ENCODE results near the gene NOS3. TPM values are rescaled to one million over a fixed set of nuclear protein-coding genes. Genes with fewer than 3 reads are reported as not detected.
A peak's percentile ranks its signal among the peaks of the same experiment; 100 is the strongest.
"Not testable (repeated sequence)": the region's sequence is repeated elsewhere in the genome, so short reads cannot be mapped to it uniquely, and the experiment has no call there.

Gene NOS3
- total RNA-seq, 2 experiments from 2014 or later = 5.4 to 6.2 TPM

DNA sequence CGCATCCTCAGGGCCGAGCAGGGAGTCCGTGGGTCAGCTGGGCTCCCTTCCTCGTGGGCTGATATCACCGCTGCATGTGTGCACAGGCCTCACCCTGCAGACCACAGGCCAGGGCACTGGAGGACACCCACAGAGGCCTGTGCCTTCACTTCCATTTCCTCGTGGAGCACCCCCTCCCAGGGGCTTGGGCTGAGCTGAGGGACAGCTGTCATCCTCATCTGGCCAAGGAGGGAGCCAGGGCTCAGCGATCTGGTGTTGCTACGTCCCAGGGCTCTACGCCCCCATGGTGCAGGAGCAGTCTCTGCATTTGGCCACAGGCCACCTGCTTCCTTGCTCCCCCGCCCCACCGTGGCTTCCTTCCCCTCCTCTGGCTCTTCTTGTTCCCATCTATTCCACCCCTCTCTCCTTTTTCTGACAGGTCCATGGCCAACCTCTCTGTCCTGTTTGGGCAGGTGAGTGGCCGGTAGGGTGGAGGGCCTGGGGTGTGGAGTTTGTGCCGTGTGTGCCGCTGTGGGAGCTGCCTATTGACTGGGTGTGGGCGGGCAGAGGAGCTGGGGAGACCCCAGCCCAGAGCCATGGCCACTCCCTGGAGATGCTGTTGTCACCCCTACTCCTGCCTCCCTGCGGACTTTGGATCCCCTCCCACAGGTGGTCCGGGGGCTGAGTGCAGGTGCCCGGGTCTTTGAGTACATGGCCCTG, 49.2 kb downstream of the NOS3 start:
- peaks cover 7% of the 10 kb centered on the region for H3K36me3 Mint-ChIP-seq (ENCODE audit: low read depth)
- H3K27me3 Mint-ChIP-seq = no peaks in the 10 kb centered on the region
- no peaks in the 10 kb centered on the region for H3K9me3 Mint-ChIP-seq
- no peak for DNase-seq
- H3K4me1 Mint-ChIP-seq (ENCODE audit: low read depth) = peaks cover 20% of the 10 kb centered on the region
- intact Hi-C loops (cut with micrococcal nuclease) = no loop called here
- TF ChIP-seq, protein P1, sequence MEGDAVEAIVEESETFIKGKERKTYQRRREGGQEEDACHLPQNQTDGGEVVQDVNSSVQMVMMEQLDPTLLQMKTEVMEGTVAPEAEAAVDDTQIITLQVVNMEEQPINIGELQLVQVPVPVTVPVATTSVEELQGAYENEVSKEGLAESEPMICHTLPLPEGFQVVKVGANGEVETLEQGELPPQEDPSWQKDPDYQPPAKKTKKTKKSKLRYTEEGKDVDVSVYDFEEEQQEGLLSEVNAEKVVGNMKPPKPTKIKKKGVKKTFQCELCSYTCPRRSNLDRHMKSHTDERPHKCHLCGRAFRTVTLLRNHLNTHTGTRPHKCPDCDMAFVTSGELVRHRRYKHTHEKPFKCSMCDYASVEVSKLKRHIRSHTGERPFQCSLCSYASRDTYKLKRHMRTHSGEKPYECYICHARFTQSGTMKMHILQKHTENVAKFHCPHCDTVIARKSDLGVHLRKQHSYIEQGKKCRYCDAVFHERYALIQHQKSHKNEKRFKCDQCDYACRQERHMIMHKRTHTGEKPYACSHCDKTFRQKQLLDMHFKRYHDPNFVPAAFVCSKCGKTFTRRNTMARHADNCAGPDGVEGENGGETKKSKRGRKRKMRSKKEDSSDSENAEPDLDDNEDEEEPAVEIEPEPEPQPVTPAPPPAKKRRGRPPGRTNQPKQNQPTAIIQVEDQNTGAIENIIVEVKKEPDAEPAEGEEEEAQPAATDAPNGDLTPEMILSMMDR (IDR thresholded peaks at IDR 0.05) = no peak
- POLR2A ChIA-PET = interaction anchor here (1.3 to 1.7 kb wide), 3 partner anchors 11 to 14 kb away, joined by 4 read pairs; partner anchors contain the start of gene ABCB8
- CTCF ChIA-PET = interaction anchor here (1.3 to 2.3 kb wide), 3 partner anchors 20 to 142 kb away, joined by 3 to 9 read pairs (median 5); no protein-coding TSS in a partner anchor
- ATAC-seq = no peak
- no peak overlapping the region for H3K4me3 Mint-ChIP-seq
- peak overlapping the region; percentile 89 for H3K27ac Mint-ChIP-seq

DNA sequence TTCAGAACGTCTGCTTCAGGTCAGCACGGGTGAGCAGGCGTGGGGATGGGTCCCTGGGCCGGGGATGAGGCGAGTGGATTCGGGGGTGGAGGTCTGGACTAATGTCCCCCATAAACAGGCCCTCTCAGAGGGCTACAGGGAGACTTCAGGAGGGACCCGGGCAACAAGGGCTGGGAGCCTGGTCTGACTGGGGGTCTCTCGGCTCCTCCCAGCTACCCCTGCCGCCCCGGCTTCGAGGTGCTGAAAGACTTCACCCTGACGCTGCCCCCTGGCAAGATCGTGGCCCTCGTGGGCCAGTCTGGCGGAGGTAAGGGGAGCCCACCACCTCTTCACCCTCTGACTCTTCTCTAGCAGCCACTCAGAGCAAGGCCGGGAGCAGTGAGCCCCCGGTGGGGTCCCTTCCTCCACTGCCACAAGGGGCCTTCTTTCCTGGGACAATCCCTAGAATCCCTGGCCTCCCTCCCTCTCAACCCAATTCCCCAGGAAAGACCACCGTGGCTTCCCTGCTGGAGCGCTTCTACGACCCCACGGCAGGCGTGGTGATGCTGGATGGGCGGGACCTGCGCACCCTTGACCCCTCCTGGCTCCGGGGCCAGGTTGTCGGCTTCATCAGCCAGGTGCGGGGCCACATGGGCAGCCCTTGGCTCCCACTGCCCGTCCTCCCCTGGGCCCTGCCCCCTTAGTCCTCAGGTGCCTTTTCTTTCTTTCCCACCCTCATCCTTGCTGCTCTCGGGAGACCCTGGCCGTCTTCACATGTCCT, 50.0 kb downstream of the NOS3 start:
- H3K27ac Mint-ChIP-seq = no peak overlapping the region
- intact Hi-C loops (cut with micrococcal nuclease) = no loop called here
- peaks cover 20% of the 10 kb centered on the region for H3K4me1 Mint-ChIP-seq (ENCODE audit: low read depth)
- TF ChIP-seq, protein P1 (IDR thresholded peaks at IDR 0.05) = no peak
- ChIA-PET POLR2A (interaction anchor here (1.6 kb wide), 1 partner anchor 10 kb away, joined by 4 read pairs; no protein-coding TSS in a partner anchor), CTCF (interaction anchor here (0.9 to 1.7 kb wide), 2 partner anchors 20 to 23 kb away, joined by 3 to 5 read pairs; no protein-coding TSS in a partner anchor)
- no peaks in the 10 kb centered on the region for H3K27me3 Mint-ChIP-seq
- DNase-seq (no peak), ATAC-seq (no peak)
- no peaks in the 10 kb centered on the region for H3K9me3 Mint-ChIP-seq
- peaks cover 3% of the 10 kb centered on the region for H3K36me3 Mint-ChIP-seq (ENCODE audit: low read depth)
- H3K4me3 Mint-ChIP-seq = no peak overlapping the region

DNA sequence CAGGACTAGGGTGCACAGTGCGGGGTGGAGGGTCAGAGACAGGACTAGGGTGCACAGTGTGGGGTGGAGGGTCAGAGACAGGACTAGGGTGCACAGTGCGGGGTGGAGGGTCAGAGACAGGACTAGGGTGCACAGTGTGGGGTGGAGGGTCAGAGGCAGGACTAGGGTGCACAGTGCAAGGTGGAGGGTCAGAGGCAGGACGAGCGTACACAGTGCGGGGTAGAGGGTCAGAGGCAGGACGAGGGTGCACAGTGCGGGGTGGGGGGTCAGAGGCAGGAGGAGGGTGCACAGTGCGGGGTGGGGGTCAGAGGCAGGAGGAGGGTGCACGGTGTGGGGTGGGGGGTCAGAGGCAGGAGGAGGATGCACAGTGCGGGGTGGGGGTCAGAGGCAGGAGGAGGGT, 52.6 kb downstream of the NOS3 start:
- intact Hi-C loops (cut with micrococcal nuclease); H3K36me3 Mint-ChIP-seq (ENCODE audit: low read depth); POLR2A ChIA-PET; DNase-seq; H3K4me3 Mint-ChIP-seq; ATAC-seq; H3K27ac Mint-ChIP-seq; CTCF ChIA-PET; H3K9me3 Mint-ChIP-seq; H3K27me3 Mint-ChIP-seq: not testable (repeated sequence)
- H3K4me1 Mint-ChIP-seq (ENCODE audit: low read depth) = peaks cover 20% of the 10 kb centered on the region

DNA sequence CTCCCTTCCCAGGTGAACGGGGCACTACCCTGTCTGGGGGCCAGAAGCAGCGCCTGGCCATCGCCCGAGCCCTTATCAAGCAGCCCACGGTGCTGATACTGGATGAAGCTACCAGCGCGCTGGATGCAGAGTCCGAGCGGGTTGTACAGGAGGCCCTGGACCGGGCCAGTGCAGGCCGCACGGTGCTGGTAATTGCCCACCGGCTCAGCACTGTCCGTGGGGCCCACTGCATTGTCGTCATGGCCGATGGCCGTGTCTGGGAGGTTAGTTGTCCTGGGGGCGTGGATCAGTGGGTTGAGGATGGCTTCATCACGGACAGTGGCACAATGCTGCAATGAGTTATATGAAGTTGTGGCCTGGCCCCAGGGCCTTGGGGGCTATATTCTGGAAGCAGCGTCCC, 53.1 kb downstream of the NOS3 start:
- no peak for ATAC-seq
- no peaks in the 10 kb centered on the region for H3K36me3 Mint-ChIP-seq (ENCODE audit: low read depth)
- ChIA-PET CTCF (interaction anchor here (1.0 kb wide), 1 partner anchor 26 kb away, joined by 3 read pairs; no protein-coding TSS in a partner anchor), POLR2A (interaction anchor here (0.6 kb wide), 1 partner anchor 11 kb away, joined by 3 read pairs; no protein-coding TSS in a partner anchor)
- H3K4me1 Mint-ChIP-seq (ENCODE audit: low read depth) = peaks cover 14% of the 10 kb centered on the region
- TF ChIP-seq, protein P1 (IDR thresholded peaks at IDR 0.05) = no peak
- no peaks in the 10 kb centered on the region for H3K27me3 Mint-ChIP-seq
- no peak for DNase-seq
- H3K27ac Mint-ChIP-seq = no peak overlapping the region
- no peak overlapping the region for H3K4me3 Mint-ChIP-seq
- H3K9me3 Mint-ChIP-seq = no peaks in the 10 kb centered on the region
- intact Hi-C loops (cut with micrococcal nuclease) = no loop called here

DNA sequence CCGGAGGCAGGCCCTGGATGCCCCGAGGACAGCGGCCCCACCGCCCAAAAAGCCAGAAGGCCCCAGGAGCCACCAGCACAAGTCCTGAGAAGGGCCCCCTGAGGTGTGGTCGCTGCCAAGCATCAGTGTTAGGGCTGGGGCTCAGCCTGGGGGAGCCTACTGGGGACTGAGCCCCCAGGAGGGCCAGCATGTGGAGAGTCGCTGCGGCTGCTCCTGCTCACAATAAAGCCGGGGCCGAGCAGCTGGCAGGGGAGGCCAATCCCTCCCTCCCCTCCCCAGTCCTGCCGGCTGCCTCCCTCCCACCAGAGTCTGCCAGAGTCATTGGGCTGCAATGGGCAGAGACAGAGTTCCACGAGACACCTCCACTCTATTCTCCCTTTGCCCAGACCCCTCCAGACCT, 54.4 kb downstream of the NOS3 start:
- peaks cover 1% of the 10 kb centered on the region for H3K4me1 Mint-ChIP-seq (ENCODE audit: low read depth)
- intact Hi-C loops (cut with micrococcal nuclease) = no loop called here
- no peak overlapping the region for H3K4me3 Mint-ChIP-seq
- no peak overlapping the region for H3K27ac Mint-ChIP-seq
- no peaks in the 10 kb centered on the region for H3K9me3 Mint-ChIP-seq
- DNase-seq (no peak), ATAC-seq (no peak)
- TF ChIP-seq, protein P1 (IDR thresholded peaks at IDR 0.05) = no peak
- H3K36me3 Mint-ChIP-seq (ENCODE audit: low read depth) = no peaks in the 10 kb centered on the region
- no peaks in the 10 kb centered on the region for H3K27me3 Mint-ChIP-seq
- ChIA-PET CTCF (interaction anchor here (1.0 kb wide), 1 partner anchor 27 kb away, joined by 3 read pairs; no protein-coding TSS in a partner anchor), POLR2A (interaction anchor here (1.1 to 1.5 kb wide), 2 partner anchors 8 to 32 kb away, joined by 3 to 4 read pairs; no protein-coding TSS in a partner anchor)
